ENCODE results near the gene ZCCHC24. TPM values are rescaled to one million over a fixed set of nuclear protein-coding genes. Genes with fewer than 3 reads are reported as not detected.

ZCCHC24 gene
- polyA plus RNA-seq, 4 donors = 0.89 to 13.0 (median 11.4) TPM

- WGBS, 3 donors = 69 to 75% (median 75%) methylated on average over 11 of the region's 11 CpGs
- peaks cover 0 to 19% (median 0%) of the 10 kb centered on the region in 3 donors for H3K4me1 ChIP-seq (ENCODE audit: control insufficient read depth in 3 of 3, insufficient read depth in 2 of 3, low read depth in 1 of 3, low read length in 2 of 3)
- FAIRE-seq (no peak), DNase-seq (no peak)
- H3K9me3 ChIP-seq (ENCODE audit: control insufficient read depth in 2 of 2, insufficient read depth in 1 of 2, low read depth in 1 of 2, low read length in 1 of 2) = no peaks in the 10 kb centered on the region
- H3K4me3 ChIP-seq (ENCODE audit: low read depth in 1 of 3, low read length in 3 of 3) = no peak overlapping the region
- H3K27me3 ChIP-seq (ENCODE audit: control insufficient read depth in 3 of 3, insufficient read depth in 3 of 3, low read length in 3 of 3) = no peaks in the 10 kb centered on the region
- peaks cover 0 to 58% (median 3%) of the 10 kb centered on the region in 3 donors for H3K36me3 ChIP-seq (ENCODE audit: control insufficient read depth in 3 of 3, insufficient read depth in 2 of 3, low read depth in 1 of 3, low read length in 3 of 3)
- no peak overlapping the region for H3K27ac ChIP-seq (ENCODE audit: low read depth in 1 of 3, low read length in 2 of 3)
These were observed 57.2 kb downstream of the ZCCHC24 start for GRCh38 chr10:79387974-79388850.

- no peaks in the 10 kb centered on the region for H3K27me3 ChIP-seq (ENCODE audit: control insufficient read depth in 3 of 3, insufficient read depth in 3 of 3, low read length in 3 of 3)
- no peak overlapping the region for H3K4me3 ChIP-seq (ENCODE audit: low read depth in 1 of 3, low read length in 3 of 3)
- no peak for FAIRE-seq
- peaks cover 0 to 57% (median 3%) of the 10 kb centered on the region in 3 donors for H3K36me3 ChIP-seq (ENCODE audit: control insufficient read depth in 3 of 3, insufficient read depth in 2 of 3, low read depth in 1 of 3, low read length in 3 of 3)
- H3K9me3 ChIP-seq (ENCODE audit: control insufficient read depth in 2 of 2, insufficient read depth in 1 of 2, low read depth in 1 of 2, low read length in 1 of 2) = no peaks in the 10 kb centered on the region
- H3K27ac ChIP-seq (ENCODE audit: low read depth in 1 of 3, low read length in 2 of 3) = no peak overlapping the region
- peaks cover 0 to 19% (median 0%) of the 10 kb centered on the region in 3 donors for H3K4me1 ChIP-seq (ENCODE audit: control insufficient read depth in 3 of 3, insufficient read depth in 2 of 3, low read depth in 1 of 3, low read length in 2 of 3)
- DNase-seq = no peak
- WGBS, 3 donors = 76 to 84% (median 80%) methylated on average over 5 of the region's 5 CpGs
These were observed 57.9 kb downstream of the ZCCHC24 start for GRCh38 chr10:79387466-79387973.

GRCh38 chr10:79386637-79387465, 58.6 kb downstream of the ZCCHC24 start:
- Histone ChIP-seq H3K27me3 (ENCODE audit: control insufficient read depth in 3 of 3, insufficient read depth in 3 of 3, low read length in 3 of 3) (no peaks in the 10 kb centered on the region), H3K4me3 (ENCODE audit: low read depth in 1 of 3, low read length in 3 of 3) (no peak overlapping the region), H3K4me1 (ENCODE audit: control insufficient read depth in 3 of 3, insufficient read depth in 2 of 3, low read depth in 1 of 3, low read length in 2 of 3) (peaks cover 0 to 20% (median 0%) of the 10 kb centered on the region in 3 donors), H3K27ac (ENCODE audit: low read depth in 1 of 3, low read length in 2 of 3) (no peak overlapping the region), H3K9me3 (ENCODE audit: control insufficient read depth in 2 of 2, insufficient read depth in 1 of 2, low read depth in 1 of 2, low read length in 1 of 2) (no peaks in the 10 kb centered on the region), H3K36me3 (ENCODE audit: control insufficient read depth in 3 of 3, insufficient read depth in 2 of 3, low read depth in 1 of 3, low read length in 3 of 3) (peaks cover 0 to 62% (median 3%) of the 10 kb centered on the region in 3 donors)
- WGBS, 3 donors = 70 to 76% (median 75%) methylated on average over 24 of the region's 24 CpGs
- DNase-seq (no peak), FAIRE-seq (no peak)

- Histone ChIP-seq H3K27ac (ENCODE audit: low read depth in 1 of 3, low read length in 2 of 3) (no peak overlapping the region), H3K27me3 (ENCODE audit: control insufficient read depth in 3 of 3, insufficient read depth in 3 of 3, low read length in 3 of 3) (no peaks in the 10 kb centered on the region), H3K4me3 (ENCODE audit: low read depth in 1 of 3, low read length in 3 of 3) (no peak overlapping the region), H3K4me1 (ENCODE audit: control insufficient read depth in 3 of 3, insufficient read depth in 2 of 3, low read depth in 1 of 3, low read length in 2 of 3) (peaks cover 0 to 19% (median 0%) of the 10 kb centered on the region in 3 donors), H3K36me3 (ENCODE audit: control insufficient read depth in 3 of 3, insufficient read depth in 2 of 3, low read depth in 1 of 3, low read length in 3 of 3) (peaks cover 0 to 61% (median 3%) of the 10 kb centered on the region in 3 donors), H3K9me3 (ENCODE audit: control insufficient read depth in 2 of 2, insufficient read depth in 1 of 2, low read depth in 1 of 2, low read length in 1 of 2) (no peaks in the 10 kb centered on the region)
- no peak for FAIRE-seq
- WGBS, 3 donors = 88 to 92% (median 90%) methylated on average over 24 to 28 of the region's 28 CpGs
- DNase-seq = no peak
These were observed 59.5 kb downstream of the ZCCHC24 start for GRCh38 chr10:79385804-79386531.

GRCh38 chr10:79385392-79385795, 60.0 kb downstream of the ZCCHC24 start:
- H3K4me3 ChIP-seq (ENCODE audit: low read depth in 1 of 3, low read length in 3 of 3) = no peak overlapping the region
- peaks cover 0 to 19% (median 0%) of the 10 kb centered on the region in 3 donors for H3K4me1 ChIP-seq (ENCODE audit: control insufficient read depth in 3 of 3, insufficient read depth in 2 of 3, low read depth in 1 of 3, low read length in 2 of 3)
- no peak overlapping the region for H3K27ac ChIP-seq (ENCODE audit: low read depth in 1 of 3, low read length in 2 of 3)
- no peaks in the 10 kb centered on the region for H3K9me3 ChIP-seq (ENCODE audit: control insufficient read depth in 2 of 2, insufficient read depth in 1 of 2, low read depth in 1 of 2, low read length in 1 of 2)
- H3K27me3 ChIP-seq (ENCODE audit: control insufficient read depth in 3 of 3, insufficient read depth in 3 of 3, low read length in 3 of 3) = no peaks in the 10 kb centered on the region
- peaks cover 0 to 55% (median 3%) of the 10 kb centered on the region in 3 donors for H3K36me3 ChIP-seq (ENCODE audit: control insufficient read depth in 3 of 3, insufficient read depth in 2 of 3, low read depth in 1 of 3, low read length in 3 of 3)
- WGBS, 3 donors = 87 to 90% (median 87%) methylated on average over 8 to 9 of the region's 9 CpGs
- FAIRE-seq (no peak), DNase-seq (no peak)

- H3K9me3 ChIP-seq (ENCODE audit: control insufficient read depth in 2 of 2, insufficient read depth in 1 of 2, low read depth in 1 of 2, low read length in 1 of 2) = no peaks in the 10 kb centered on the region
- H3K4me3 ChIP-seq (ENCODE audit: low read depth in 1 of 3, low read length in 3 of 3) = no peak overlapping the region
- H3K36me3 ChIP-seq (ENCODE audit: control insufficient read depth in 3 of 3, insufficient read depth in 2 of 3, low read depth in 1 of 3, low read length in 3 of 3) = peaks cover 0 to 54% (median 3%) of the 10 kb centered on the region in 3 donors
- DNase-seq (no peak), FAIRE-seq (no peak)
- H3K27ac ChIP-seq (ENCODE audit: low read depth in 1 of 3, low read length in 2 of 3) = no peak overlapping the region
- no peaks in the 10 kb centered on the region for H3K27me3 ChIP-seq (ENCODE audit: control insufficient read depth in 3 of 3, insufficient read depth in 3 of 3, low read length in 3 of 3)
- peaks cover 0 to 24% (median 0%) of the 10 kb centered on the region in 3 donors for H3K4me1 ChIP-seq (ENCODE audit: control insufficient read depth in 3 of 3, insufficient read depth in 2 of 3, low read depth in 1 of 3, low read length in 2 of 3)
- 91 to 93% (median 91%) methylated on average over 14 of the region's 14 CpGs for WGBS, 3 donors
These were observed 60.5 kb downstream of the ZCCHC24 start for GRCh38 chr10:79384773-79385391.

- FAIRE-seq = no peak
- Histone ChIP-seq H3K27ac (ENCODE audit: low read depth in 1 of 3, low read length in 2 of 3) (no peak overlapping the region), H3K36me3 (ENCODE audit: control insufficient read depth in 3 of 3, insufficient read depth in 2 of 3, low read depth in 1 of 3, low read length in 3 of 3) (peaks cover 0 to 53% (median 3%) of the 10 kb centered on the region in 3 donors), H3K27me3 (ENCODE audit: control insufficient read depth in 3 of 3, insufficient read depth in 3 of 3, low read length in 3 of 3) (no peaks in the 10 kb centered on the region), H3K4me3 (ENCODE audit: low read depth in 1 of 3, low read length in 3 of 3) (no peak overlapping the region), H3K4me1 (ENCODE audit: control insufficient read depth in 3 of 3, insufficient read depth in 2 of 3, low read depth in 1 of 3, low read length in 2 of 3) (peaks cover 0 to 30% (median 0%) of the 10 kb centered on the region in 3 donors), H3K9me3 (ENCODE audit: control insufficient read depth in 2 of 2, insufficient read depth in 1 of 2, low read depth in 1 of 2, low read length in 1 of 2) (no peaks in the 10 kb centered on the region)
- no peak for DNase-seq
- WGBS, 3 donors = 89 to 93% (median 91%) methylated on average over 12 of the region's 12 CpGs
These were observed 61.3 kb downstream of the ZCCHC24 start for GRCh38 chr10:79383974-79384606.

Data from small intestine (tissue), 7 donors.